ENCODE results near the gene SUMO4.
A peak's percentile ranks its signal among the peaks of the same experiment; 100 is the strongest.

SUMO4 gene

GRCh38 chr6:149389509-149390297 is 10.4 kb upstream of the SUMO4 start:
- no peak for DNase-seq (ENCODE audit: low spot score)

- DNase-seq (ENCODE audit: low spot score) = no peak
Measured at GRCh38 chr6:149392093-149392492, 8.0 kb upstream of the SUMO4 start.

- no peak for DNase-seq (ENCODE audit: low spot score)
Measured at GRCh38 chr6:149392535-149392934, 7.5 kb upstream of the SUMO4 start.

GRCh38 chr6:149393002-149393679 is 6.9 kb upstream of the SUMO4 start:
- peak; percentile 42 for DNase-seq (ENCODE audit: low spot score)

DNA sequence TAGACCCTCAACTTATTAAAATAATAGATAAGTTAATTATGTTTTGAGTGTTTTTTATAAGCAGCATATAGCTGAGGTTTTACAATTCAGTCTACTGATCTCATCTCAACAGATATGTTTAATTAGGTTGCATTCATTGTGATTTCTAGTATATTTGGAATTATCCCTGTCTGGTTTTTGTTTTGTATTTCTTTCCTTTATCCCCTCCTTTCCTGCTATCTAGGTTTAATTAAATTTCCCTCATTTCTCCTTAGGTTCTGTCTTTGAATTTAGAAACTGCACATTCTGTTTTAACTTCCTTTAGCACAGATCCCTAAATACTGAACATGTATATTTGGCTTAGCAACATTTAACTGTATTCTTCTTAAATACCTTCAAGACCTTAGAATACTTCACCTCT is 4.9 kb upstream of the SUMO4 start:
- DNase-seq (ENCODE audit: low spot score) = no peak

DNA sequence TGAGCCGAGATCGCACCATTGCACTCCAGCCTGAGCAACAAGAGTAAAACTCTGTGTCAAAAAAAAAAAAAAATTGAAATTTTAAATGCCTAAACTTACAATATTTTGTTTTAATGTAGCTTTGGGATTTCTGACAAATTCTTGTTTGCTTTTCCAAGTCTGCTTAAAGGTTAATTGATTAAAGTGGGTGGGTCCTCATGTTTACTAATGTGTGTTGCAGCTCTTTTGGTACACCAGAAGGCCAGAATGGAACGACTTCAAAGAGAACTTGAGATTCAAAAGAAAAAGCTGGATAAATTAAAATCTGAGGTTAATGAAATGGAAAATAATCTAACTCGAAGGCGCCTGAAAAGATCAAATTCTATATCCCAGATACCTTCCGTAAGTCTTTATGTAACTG is 2.7 kb upstream of the SUMO4 start:
- DNase-seq (ENCODE audit: low spot score) = no peak

DNA sequence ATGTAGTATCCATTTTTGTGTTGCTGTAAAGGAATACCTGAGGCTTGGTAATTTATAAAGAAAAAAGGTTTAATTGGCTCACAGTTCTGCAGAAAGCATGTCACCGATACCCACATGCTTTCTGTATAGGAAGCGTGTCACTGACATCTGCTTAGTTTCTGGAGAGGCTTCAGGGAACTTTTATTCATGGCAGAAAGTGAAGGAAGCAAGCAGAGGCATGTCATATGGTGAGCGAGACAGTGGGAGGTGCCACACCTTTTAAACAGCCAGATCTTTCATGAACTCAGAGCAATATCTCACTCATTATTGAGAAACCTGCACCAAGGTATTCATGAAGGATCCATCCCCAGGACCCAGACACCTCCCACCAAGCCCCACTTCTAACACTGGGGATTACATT is 3.5 kb downstream of the SUMO4 start:
- DNase-seq (ENCODE audit: low spot score) = no peak

GRCh38 chr6:149405823-149406765 is 6.0 kb downstream of the SUMO4 start:
- no peak for DNase-seq (ENCODE audit: low spot score)

- DNase-seq (ENCODE audit: low spot score) = no peak
Measured at GRCh38 chr6:149409617-149410016, 9.6 kb downstream of the SUMO4 start.

- no peak for DNase-seq (ENCODE audit: low spot score)
Measured at GRCh38 chr6:149410557-149410956, 10.5 kb downstream of the SUMO4 start.

- DNase-seq (ENCODE audit: low spot score) = no peak
Measured at GRCh38 chr6:149414009-149414408, 13.9 kb downstream of the SUMO4 start.

DNA sequence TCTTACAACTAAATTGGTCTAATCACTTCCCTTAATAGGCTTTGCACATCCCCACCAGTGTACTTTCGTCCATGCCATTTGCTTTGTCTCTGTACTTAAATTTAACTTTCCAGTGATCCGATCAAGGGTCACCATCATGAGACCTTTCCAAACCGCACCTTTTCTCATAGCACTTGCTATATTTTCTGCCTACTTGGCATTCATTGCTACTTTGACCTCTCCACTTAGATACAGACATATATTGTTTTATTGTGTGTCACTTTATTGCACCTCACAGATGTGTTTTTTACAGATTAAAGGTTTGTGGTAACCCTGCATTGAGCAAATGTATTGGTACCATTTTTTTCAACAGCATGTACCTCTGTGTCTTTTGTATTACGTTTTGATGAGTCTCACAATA is 14.8 kb downstream of the SUMO4 start:
- no peak for DNase-seq (ENCODE audit: low spot score)

DNA sequence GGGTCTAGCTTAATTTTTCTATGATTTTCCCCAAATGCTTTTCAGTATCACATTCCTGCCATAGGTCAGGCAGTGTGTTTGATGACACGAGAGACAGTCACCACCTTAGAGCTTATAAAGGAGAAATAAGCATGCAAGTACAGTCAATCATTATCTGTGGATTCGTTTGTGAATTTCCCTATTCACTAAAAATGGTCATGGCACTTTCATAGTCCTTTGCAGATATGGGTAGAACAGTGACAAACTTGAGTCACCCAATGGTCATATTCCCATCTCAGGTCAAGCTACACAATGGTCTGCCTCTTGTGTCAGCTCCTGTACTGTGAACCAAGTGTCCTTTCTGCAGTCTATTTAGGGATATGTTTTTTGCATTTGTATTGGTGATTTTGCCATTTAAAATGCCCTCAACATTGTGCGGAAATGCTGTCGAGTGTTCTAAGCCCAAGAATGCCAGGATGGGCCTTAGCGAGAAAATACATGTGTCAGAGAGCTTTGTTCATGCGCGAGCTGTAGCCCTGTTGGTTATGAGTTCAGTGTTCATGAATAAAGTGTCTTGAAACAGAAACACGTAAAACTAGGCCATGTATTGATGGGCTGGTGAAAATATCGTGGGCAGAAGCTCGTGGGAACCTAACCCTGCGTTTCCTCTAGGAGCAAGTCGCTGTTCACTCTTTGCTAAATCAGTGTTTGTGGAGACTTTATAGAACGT is 19.8 kb downstream of the SUMO4 start:
- no peak for DNase-seq (ENCODE audit: low spot score)

- DNase-seq (ENCODE audit: low spot score) = no peak
Measured at GRCh38 chr6:149421132-149421531, 21.1 kb downstream of the SUMO4 start.

GRCh38 chr6:149422581-149422980 is 22.5 kb downstream of the SUMO4 start:
- DNase-seq (ENCODE audit: low spot score) = no peak

- DNase-seq (ENCODE audit: low spot score) = no peak
Measured at GRCh38 chr6:149423964-149424440, 23.9 kb downstream of the SUMO4 start.

DNA sequence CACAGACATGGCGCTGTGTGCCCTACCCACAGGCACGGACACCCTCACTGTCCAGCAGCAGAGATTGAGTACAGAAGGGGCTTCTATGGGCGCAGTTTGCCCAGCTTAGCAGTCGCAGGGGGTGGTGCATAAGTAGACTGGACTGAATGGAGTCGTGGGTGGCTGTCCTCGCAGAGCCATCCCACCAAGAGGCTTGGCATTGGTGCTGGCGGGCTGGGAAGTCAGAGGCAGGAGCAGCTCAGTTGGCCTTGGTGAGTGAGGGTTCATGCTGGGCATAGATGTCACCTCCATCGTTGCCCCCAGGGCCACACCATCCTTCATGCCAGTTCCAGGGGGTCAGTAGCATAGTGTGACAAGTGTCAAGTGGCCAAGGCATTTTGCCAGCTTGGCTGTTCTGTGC is 25.2 kb downstream of the SUMO4 start:
- DNase-seq (ENCODE audit: low spot score) = no peak

DNA sequence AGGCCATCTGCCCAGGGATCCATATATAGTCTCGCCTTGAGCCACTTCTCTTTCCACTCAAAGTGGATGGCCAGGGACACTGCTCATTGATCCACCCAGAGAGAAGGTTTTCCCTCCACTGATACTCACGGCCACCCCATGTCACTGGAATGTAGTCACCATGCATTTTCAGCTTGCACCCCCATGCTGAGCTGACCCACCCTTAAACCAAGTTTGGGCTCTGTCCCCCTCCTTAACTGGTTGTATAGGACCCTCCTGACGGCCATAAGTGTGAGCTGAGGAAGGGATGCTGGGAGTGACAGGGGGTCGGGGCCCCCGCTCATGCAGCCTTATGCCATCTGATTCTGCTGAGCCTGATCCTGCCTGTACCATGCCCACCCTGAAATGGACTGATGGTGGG is 25.7 kb downstream of the SUMO4 start:
- no peak for DNase-seq (ENCODE audit: low spot score)

DNA sequence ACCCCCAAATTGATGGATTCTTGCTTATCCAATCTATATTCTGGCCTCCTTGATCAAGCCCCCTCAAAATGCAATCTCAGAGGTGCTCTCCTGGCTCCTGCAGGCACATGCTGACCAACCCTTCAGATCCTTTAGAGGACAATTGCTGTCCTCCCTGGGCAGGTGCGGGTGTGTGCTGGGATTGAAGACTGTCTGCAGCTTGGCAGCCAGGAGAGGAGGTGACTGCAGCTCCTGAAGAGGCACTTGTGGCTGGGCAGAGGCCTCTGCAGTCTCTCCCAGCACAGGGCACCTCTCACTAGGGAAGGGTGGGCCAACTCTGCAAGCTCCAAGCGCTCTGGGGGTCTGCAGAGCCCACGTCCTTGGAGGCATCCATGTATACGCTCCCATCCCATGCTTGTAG is 28.5 kb downstream of the SUMO4 start:
- DNase-seq (ENCODE audit: low spot score) = no peak

- DNase-seq (ENCODE audit: low spot score) = no peak
Measured at GRCh38 chr6:149429427-149430360, 29.6 kb downstream of the SUMO4 start.
